CD4-positive, alpha-beta T cell treated with Interleukin-12 subunit alpha and Interleukin-12 subunit beta, for 1 hour (primary cell): ENCODE data around the gene ZDHHC7.

Source experiments
- DNase-seq: peaks from one replicate; pipeline ENCODE4 v3.0.0-alpha.2; 2020

The ZDHHC7 gene

DNA sequence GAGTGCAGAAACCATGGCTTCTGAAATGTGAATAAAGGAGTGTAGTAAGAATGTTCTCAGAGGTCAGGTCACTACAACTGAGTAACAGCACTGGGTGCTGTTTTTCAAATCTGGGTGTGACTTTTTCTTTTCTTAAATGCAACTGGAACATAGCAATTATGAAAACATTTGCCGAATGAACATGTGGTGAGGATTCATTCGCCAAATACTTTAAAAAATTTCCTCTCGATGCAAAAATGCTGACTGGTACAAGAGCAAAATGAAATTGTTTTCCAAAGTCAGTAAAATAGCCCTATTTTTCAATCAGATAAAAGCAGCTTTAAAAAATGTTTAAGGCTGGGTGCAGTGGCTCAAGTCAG lies 18.6 kb downstream of the ZDHHC7 start:
- no peak for DNase-seq

DNA sequence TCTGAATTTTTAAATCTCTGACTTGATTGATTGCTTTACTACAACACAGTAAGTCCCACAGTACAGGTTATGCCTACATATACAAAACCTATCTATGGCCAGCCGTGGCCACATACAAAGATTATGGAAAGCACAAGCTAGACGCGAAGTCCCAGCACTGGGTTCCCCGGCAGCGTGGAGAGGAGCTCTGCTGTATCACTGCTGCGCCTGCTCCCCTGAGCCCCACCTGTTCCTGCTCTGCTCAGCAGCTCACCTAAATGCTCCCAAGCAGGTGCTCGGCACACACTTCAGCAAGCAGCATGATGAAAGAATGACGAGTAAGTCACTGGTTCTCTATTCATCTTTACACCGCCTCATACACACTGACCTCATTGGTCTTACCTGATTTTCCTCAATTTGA lies 20.6 kb downstream of the ZDHHC7 start:
- DNase-seq = no peak

DNA sequence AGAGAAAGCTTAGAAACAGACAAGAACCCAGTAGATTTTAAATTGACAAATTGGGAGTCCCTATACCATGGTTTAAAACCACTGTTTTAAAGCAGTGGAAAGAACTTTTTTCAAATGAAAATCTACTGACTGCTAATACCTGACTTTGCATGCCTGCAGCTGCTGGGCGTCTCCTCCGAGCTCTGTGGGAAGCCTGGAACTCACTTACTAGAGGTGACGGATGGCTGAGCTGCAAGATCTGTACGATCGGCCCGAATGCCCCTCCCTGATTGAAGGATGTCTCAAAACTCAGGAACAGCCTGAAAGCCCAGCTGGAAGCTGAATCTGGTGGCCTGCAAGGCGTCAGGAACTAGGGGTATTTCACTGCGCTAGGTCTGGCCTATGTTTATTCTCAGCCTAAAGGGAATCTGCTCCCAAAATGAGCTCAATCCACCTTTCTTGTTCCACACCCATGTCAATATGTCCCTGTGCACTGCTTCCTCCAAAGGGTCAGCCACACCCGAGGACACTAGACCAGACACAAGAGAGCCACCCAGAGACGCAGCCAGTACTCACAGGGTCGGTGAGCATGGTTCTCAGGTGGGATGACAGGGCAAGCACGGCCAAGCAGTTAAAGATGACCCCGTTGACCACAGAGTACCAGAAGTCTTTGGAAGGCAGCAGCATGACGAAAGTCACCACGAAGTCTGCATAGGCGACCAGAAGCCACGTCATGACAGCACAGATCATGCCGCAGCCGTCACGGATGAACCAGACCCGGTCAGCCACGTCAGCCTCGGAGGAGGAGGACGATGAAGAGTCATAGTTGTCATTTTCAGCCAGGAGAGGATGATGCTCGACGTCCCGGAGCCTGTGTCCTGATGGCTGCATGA lies 21.4 kb downstream of the ZDHHC7 start:
- no peak for DNase-seq

DNA sequence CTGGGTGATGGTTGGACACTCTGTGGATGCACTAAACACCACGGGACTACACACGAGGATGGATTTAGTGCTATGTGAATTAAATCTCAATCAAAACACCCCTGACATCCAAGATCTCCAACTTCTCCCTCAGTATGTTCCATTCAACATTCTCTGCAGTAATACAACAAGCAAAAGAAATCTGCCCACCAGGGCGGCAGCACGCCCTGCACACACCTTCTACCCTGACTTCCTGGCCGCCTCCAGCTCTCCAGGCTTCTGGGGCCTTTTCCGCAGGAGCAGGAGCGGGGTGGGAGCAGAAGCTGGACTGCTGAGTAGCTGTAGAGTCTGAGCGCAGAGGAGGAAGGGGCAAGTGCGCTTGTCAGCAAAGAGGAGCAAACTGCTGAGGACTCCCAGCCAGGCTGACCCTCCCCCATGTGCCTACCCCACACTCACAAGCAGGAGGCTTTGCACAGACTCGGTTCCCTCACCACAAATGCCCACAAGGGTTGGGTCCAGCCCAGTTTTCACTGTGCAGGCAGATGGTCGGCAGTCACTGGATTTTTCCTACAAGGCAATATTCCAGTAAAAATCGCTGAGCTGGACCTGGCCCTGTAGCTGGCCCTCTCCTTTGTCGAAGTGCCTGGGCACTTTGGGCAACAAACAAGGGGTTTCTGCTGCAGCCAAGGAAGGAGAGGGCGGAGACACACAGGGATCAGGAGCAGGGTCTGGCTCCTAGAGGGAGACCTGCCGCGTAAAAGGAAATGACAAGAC lies 22.8 kb downstream of the ZDHHC7 start:
- DNase-seq = no peak

DNA sequence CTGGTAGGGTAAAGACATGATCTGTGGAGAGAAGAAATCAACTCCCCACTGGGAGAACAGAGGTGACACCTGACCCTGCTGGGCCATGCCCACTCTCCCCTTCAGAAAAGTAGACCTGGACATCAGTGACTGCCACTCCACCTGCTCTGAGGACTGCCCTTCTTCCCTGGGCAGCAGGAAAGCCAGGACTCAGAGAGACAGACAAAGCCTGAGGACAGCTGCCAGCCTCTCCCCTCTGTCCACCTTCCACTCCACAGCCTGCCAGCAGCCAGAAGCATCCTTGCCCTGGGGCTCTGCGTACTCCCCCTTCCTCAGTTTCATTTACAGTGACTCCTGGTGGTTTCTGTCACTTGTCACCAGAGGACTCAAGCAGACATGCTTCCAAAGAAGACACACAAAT lies 24.5 kb downstream of the ZDHHC7 start:
- DNase-seq = no peak

DNA sequence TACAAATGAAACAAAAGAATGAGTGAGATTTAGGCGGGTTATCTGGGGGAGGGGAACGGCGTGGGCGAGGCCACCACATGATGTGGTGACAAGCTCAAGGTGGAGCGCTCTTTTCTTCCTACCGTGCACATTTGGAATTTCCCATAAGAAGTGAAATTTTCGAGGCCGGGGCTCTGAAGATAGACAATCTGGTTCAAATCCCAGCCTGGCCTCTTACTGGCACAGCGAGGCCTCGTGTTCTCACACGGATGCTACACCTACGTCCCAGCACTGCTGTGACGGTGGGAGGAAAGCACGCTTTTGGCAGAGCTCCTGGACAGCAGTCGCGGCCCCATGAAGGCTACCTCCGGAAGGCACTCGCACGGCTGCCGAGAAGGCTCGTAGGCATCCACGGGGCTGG lies 25.2 kb downstream of the ZDHHC7 start:
- no peak for DNase-seq

DNA sequence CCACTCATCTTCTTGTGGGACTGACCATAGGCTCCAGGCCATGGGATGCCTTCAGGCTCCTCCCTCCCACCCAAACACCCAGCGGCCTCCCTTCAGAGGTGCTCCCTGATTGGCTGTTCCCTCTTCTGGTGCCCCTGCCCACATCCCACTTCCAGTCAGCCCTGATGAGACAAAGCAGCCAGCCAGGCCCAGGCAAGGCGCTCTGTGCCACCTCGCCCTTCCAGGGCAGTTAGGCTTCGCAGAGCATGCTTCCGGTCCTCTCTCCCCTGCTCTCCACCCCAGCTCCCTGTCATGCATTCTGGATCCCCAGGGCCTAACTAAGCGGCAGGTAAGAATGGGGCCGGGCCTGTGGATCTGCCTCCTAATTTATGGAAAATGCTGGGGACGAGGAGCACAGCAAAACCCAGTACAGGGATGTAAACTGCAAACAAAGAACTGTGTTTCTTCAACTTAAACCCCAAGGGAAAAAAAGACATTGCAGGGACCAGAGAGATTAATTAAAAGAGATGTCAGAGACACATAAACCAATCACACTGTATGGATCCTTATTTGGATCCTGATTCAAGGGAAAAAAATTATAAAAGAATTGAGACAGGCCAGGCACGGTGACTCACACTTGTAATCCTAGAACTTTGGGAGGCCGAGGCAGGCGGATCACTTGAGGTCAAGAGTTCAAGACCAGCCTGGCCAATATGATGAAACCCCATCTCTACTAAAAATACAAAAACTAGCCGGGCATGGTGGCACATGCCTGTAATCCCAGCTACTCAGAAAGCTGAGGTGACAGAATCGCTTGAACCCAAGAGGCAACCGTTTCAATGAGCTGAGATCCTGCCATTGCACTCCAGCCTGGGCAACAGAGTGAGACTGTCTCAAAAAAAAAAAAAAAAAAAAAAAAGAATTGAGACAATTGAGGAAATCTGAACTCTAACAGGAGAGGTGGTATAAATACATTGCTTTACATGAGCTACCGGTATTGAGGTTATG lies 26.0 kb downstream of the ZDHHC7 start:
- no peak for DNase-seq

DNA sequence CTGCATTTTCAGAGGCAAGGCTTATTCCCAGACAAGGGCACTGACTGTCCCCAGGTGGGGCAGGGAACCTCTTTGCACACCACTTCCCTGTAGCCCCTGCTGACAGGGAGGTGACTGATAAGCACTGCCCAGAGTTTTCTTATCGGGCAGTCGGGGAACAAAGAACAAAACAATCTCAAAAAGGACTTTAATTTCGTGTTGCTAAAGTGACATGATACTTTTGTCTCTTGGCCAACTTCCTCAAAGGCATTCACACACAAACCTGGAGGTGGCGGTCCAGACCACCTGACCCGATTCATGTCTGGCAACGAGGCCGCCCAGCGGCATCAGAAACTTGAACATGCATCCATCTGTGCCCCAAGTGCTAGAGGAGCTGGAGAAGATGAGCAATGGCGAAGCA lies 28.9 kb downstream of the ZDHHC7 start:
- DNase-seq = peak; percentile 17

DNA sequence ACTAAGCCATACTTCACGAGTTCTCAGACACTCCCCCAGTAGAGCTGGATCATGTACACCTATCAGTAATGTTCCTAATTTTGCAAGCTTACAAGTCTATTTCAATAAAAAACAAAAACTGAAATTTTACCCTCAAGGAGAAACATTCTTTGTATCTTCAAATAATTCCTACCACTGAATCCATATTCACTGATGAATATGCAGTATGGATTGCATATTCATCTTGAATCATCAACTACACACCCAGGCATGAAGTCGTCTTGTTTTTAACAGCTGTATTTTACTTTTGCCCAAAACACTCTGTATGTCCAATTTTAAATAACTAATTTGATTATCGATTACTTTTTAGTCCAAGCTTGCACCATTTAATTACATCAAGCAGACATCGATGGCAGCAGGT lies 31.8 kb downstream of the ZDHHC7 start:
- no peak for DNase-seq

DNA sequence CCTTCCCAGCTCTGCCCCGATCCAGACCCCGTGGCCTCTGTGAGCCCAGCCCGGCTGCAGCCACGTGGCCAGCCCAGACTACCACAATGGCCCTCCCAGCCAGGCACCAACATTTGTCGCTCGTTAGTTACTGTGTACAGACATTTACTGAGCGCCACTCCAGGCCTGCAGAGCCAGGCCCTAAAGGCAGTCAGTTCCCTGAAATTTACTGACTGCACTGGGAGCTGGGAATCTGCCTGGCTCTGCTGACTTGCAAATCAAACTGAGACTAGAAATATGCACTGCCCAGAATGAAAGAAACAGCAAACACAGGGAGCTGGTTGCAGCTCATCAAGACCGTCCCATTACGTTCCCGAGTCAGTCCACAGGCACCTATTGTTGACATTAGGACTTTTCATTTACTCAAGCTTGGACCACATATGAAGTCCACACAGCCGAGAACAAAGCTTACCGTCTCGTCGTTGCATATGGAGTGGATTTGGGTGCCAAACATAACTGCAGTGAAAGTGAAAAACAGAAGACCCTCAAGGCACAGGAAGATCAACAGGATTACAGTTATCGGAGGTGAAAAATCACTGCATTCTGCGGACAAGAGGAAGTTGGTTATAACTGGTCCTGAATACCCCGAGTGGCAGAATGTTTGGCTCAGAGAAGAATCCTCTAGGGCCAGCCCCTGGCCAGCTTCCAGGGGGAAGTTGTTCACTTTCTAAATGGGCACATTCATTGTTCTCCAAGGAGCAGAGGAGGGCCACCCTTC lies 34.5 kb downstream of the ZDHHC7 start:
- no peak for DNase-seq

DNA sequence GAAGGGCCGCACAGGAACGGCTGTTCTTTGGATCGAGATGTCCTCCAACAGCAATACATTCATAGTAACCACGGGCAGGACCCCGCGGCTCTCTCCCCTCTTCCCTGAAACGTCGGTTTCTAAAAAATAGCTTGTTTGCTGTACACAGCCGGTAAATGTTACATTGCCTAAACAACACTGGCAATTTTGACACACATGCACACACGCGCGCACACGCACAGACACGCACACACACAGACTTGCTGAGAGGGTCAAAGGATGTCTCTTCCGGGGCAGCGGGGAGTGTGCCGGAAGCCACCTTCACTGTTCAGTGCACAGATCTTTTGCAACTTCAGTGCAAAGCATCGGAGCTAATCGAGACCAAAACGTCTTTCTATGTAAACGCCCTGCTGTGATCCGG lies 35.8 kb downstream of the ZDHHC7 start:
- no peak for DNase-seq

DNA sequence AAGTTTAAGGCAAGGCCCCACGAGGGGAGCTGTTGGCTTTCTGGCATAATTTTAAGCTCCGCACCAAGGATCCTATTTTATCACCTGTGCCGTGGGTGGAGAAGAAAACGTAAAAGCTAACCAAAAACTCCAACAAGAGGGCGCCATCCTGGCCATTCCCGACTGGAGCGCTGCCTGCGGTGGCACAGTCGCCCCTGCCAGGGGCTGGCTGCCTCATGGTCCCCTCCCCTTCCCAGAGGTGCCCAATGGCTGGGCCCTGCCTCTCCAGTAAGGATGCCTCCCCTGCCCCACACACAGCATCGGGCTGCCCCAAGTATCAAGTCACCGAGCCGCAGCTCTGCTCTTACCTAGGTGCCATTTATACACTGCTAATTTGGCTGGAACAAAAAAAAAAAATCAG lies 36.3 kb downstream of the ZDHHC7 start:
- no peak for DNase-seq

DNA sequence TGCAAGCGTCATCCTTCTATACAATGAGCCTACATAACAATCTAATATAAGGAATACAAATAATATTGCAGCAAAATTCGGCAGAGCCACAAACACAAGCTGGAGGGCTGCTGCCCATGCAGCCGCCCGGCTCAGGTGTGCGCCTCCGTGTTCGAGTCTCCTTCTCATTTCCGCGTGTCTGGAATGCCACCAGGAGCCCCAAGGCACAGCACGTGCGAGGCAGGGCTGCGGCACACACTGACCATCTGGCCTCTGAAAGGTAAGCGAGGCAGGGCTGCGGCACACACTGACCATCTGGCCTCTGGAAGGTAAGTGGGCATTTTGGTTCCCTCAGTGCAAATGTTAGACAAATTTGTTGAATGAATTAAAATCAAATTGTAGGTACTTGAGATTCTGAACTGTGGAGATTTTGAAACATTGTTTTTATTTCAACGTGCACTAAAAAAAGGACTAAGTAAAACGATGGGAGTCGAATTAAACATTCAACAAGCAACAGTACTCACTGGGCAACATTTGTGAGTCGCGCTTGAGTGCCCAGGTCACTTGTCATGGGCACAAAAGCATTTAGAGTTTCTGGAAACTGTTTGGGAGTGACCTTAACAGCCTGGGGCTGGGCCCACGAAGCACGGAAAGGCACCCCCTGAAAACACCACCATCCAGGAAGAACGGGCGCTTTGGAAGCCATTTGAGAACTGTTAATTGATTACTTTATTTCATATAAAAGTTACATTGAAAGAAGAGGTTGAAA lies 37.4 kb downstream of the ZDHHC7 start:
- no peak for DNase-seq

DNA sequence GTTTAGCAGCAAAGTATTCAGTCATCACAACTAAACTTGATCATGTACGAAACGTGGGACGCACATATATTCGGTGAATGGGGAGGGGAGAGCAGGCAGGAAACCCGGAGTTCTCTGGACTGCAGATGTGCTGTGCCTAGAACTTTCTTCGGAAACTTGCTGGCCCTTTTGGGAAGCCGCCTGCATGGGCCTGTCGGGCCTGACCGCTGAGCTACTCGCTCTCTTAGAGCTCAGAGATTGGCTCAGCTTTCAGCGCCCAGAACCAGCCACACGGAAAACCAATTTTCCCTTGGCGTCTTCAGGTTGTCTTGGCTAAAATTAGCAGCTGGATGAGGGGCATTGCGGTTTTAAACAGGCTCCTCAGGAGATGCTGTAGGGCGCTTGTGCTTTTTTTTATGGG lies 38.1 kb downstream of the ZDHHC7 start:
- DNase-seq = no peak

DNA sequence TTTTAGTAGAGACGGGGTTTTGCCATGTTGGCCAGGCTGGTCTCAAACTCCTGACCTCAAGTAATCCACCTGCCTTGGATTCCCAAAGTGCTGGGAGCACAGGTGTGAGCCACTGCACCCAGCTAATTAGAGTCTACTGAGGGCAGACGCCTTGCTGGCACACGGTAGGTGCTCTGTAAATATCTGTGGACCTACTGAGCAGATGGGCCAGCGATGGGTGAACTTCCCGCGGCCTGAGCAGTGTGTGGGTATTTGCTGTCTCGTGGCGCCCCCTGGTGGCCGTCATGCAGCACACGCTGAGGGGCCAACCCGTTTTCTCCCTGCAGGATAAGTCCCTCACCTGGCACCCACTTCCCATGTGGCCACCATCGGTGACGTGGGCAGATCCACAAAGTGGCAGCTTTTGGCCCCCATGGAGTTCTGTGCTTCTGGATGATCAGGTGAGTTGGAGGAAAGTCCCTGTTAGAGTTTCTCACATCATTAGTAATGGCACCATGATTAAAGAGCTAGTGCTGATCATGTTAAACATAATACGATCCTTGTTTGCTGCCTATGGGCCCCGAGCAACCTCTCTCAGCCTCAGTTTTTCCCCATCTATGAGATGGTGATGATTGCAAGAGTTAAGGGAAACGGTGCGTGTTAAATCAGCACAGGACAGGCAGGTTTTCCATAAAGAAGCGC lies 40.7 kb downstream of the ZDHHC7 start:
- DNase-seq = peak; percentile 82

DNA sequence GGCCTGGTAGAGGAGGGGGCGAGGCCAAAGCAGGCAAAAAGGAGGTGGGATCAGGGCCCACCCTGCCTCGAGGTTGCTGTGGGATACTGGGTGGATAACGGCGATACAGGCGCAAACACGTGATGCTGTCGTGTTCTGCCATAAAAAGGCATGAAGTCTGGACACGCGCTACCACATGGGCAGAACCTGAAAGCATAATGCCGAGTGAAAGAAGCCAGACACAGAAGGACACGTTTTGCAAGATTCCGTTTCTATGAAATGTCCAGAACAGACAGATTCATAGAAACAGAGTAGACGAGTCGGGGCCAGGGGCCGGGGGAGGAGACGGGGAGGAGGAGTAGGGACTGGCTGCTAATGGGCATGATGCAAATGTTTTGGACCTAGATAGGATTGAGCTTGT lies 43.5 kb downstream of the ZDHHC7 start:
- DNase-seq = no peak

DNA sequence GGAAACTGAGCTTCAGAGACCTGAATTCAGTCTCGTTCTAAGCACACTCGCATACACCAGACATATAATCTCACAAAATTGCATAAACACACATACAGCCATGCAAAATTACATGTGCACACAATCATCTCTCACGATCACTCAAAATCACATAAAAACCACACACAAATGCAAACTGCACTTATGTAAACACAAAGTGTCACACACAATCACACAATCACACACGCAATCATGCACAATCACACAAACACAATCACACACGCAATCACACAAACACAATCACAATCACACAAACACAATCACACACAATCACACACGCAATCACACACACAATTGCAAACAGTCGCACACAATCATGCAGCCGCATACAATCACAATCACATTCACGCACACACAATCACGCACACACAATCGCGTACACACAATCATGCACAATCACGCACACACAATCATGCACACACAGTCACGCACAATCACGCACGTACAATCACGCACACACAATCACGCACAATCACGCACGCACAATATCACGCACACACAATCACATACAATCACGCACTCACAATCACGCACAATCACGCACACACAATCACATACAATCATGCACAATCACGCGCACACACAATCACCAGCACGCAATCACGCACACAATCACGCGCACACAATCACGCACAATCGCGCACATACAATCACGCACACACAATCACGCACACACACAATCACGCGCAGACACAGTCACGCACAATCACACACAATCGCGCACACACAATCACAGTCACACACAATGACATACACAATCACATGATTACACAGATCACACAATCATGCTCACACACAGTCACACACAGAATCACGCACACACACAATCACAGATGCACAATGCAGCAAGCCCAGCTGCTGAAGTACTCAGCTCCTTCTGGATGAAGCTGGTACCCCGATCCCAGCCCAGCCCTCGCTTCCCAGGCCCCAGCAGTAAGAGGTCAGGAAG lies 45.6 kb downstream of the ZDHHC7 start:
- DNase-seq = no peak

DNA sequence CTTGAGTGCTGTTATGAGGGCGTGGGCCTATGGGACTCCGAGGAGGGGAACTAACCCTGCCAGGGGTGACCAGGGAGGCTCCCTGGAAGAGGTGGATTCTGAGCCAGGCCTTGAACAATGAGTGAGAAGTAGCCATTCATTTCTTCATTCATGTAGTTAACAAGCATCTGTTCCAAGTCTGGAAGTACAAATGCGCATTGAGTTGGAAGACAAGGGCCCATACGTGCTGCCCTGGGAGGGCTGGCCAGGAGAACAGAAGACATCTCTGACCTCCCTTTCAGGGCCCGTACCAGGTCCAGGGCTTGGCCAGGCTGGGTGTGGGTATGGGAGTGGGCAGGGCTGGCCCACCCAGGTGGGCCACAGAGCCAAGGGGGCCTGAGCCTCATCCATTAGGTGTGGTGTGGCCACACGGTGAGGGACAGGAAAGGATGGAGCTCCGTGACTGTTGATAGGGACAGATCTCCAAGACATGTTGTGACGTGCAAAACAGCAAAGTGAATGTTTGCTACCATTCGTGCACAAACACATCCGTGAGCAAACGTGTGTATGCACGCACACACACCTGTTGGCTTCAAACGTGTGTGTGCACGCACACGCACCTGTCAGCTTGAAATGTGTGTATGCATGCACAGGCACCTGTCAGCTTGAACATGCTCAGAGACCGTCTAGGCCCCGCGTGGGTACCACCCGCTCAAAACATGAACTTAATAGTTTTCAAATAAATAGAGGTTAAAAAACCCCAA lies 46.8 kb downstream of the ZDHHC7 start:
- no peak for DNase-seq

DNA sequence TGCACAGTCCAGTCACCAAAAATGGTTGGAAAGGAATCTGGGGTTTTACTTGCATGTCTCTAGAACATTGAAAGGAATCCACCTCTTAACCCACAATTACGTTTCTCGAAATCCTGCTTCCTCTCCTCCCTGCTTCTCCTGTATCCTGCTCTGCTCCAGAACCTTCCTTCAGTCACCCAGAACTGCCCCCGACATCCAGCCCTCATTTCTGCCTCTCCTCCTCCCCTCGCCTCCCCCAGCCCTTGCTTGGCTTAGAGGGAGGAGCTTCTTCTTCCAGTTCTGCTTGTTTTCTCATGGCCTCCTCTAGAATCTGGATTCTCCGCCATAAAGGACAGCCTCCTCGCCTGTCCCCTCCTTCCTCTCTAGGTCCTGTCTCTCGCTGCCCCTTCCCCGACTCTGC lies 48.3 kb downstream of the ZDHHC7 start:
- no peak for DNase-seq
